MM.1S (cell line): ENCODE results near the gene LRPPRC.
"Not testable (repeated sequence)": the region's sequence is repeated elsewhere in the genome, so short reads cannot be mapped to it uniquely, and the experiment has no call there.

Experiments
- DNase-seq: peaks from one replicate; pipeline ENCODE4 v3.0.0-alpha.2; 2015
- H2AFZ ChIP-seq: fragments of 300-600 bp; sonication (generic); 2 replicates; pipeline ENCODE4 v1.6.0; 2016; ENCODE audit warnings: antibody characterized with exemption, low read length
- H3F3A ChIP-seq: fragments of 300-600 bp; sonication (generic); 2 replicates; pipeline ENCODE4 v1.6.1; 2016; ENCODE audit warnings: mild to moderate bottlenecking, antibody characterized with exemption, low read length, moderate library complexity, mixed read lengths; ENCODE audit not compliant: insufficient read depth
- H3K27ac ChIP-seq: fragments of 300-600 bp; sonication (generic); 2 replicates; pipeline ENCODE4 v1.5.1; 2016; ENCODE audit warnings: mild to moderate bottlenecking, low read length
- H3K27me3 ChIP-seq: fragments of 300-600 bp; sonication (generic); replicated peaks from 2 replicates; pipeline ENCODE4 v1.6.0; 2016; ENCODE audit warnings: low read length; ENCODE audit not compliant: insufficient read depth
- H3K36me3 ChIP-seq: fragments of 300-600 bp; sonication (generic); replicated peaks from 2 replicates; pipeline ENCODE4 v1.6.1; 2016; ENCODE audit warnings: mild to moderate bottlenecking, low read length, mixed read lengths; ENCODE audit not compliant: insufficient read depth
- H3K4me1 ChIP-seq: fragments of 300-600 bp; sonication (generic); 2 replicates; pipeline ENCODE4 v1.6.1; 2016; ENCODE audit warnings: low read length, mixed read lengths
- H3K4me2 ChIP-seq: fragments of 300-600 bp; sonication (generic); 2 replicates; pipeline ENCODE4 v1.6.0; 2016; ENCODE audit warnings: low read depth, low read length
- H3K4me3 ChIP-seq: fragments of 300-600 bp; sonication (generic); 2 replicates; pipeline ENCODE4 v1.5.1; 2016; ENCODE audit warnings: low read length, mixed read lengths
- H3K79me2 ChIP-seq: fragments of 300-600 bp; sonication (generic); 2 replicates; pipeline ENCODE4 v1.6.1; 2016; ENCODE audit warnings: mixed run types, low read length, mixed read lengths
- H3K9ac ChIP-seq: fragments of 300-600 bp; sonication (generic); 2 replicates; pipeline ENCODE4 v1.6.1; 2016; ENCODE audit warnings: low read length, mixed read lengths
- H3K9me2 ChIP-seq: fragments of 300-600 bp; sonication (generic); replicated peaks from 2 replicates; pipeline ENCODE4 v1.6.1; 2016; ENCODE audit warnings: mild to moderate bottlenecking, low read length, mixed read lengths; ENCODE audit not compliant: insufficient read depth
- H3K9me3 ChIP-seq: fragments of 300-600 bp; sonication (generic); replicated peaks from 2 replicates; pipeline ENCODE4 v1.6.1; 2016; ENCODE audit warnings: mild to moderate bottlenecking, low read length, mixed read lengths; ENCODE audit not compliant: insufficient read depth
- H4K20me1 ChIP-seq: fragments of 300-600 bp; sonication (generic); 2 replicates; pipeline ENCODE4 v1.6.1; 2016; ENCODE audit warnings: mild to moderate bottlenecking, low read length, moderate library complexity, mixed read lengths; ENCODE audit not compliant: insufficient read depth
- CTCF ChIP-seq: fragments of 300-600 bp; sonication (generic); IDR thresholded peaks from 2 replicates; pipeline ENCODE4 v1.5.1; 2016; ENCODE audit warnings: antibody characterized with exemption, low read length, mixed read lengths
- EZH2 ChIP-seq: fragments of 300-600 bp; sonication (generic); optimal IDR thresholded peaks from 2 replicates; pipeline ENCODE3; 2017; ENCODE audit warnings: low read depth, mild to moderate bottlenecking, antibody characterized with exemption, low read length, mixed read lengths
- EZH2phosphoT487 ChIP-seq: fragments of 300-600 bp; sonication (generic); IDR thresholded peaks from 2 replicates; pipeline ENCODE4 v1.6.1; 2018; ENCODE audit warnings: antibody characterized with exemption, low read length

The LRPPRC gene

GRCh38 chr2:43924463-43924862 lies 71.3 kb downstream of the LRPPRC start:
- Histone ChIP-seq H2AFZ (no peak overlapping the region), H3K9me2 (no peaks in the 10 kb centered on the region), H3K4me2 (no peak overlapping the region), H3F3A (no peaks in the 10 kb centered on the region), H3K4me1 (no peaks in the 10 kb centered on the region), H3K36me3 (peaks cover 6% of the 10 kb centered on the region; the same call in 1 of the 2 replicates), H3K27me3 (no peaks in the 10 kb centered on the region), H3K27ac (no peak overlapping the region), H4K20me1 (no peaks in the 10 kb centered on the region), H3K9ac (no peak overlapping the region), H3K79me2 (no peaks in the 10 kb centered on the region), H3K4me3 (no peak overlapping the region), H3K9me3 (no peaks in the 10 kb centered on the region)
- TF ChIP-seq CTCF, result no peak
- no peak for TF ChIP-seq EZH2phosphoT487
- TF ChIP-seq EZH2, result no peak
- no peak for DNase-seq

GRCh38 chr2:43911136-43911790 lies 84.5 kb downstream of the LRPPRC start:
- H3K36me3 ChIP-seq, H3K79me2 ChIP-seq, H3K4me3 ChIP-seq, H3K4me2 ChIP-seq, H4K20me1 ChIP-seq, H3K27me3 ChIP-seq, H3K27ac ChIP-seq, H3K9me3 ChIP-seq, H3K9me2 ChIP-seq, H3F3A ChIP-seq, H3K9ac ChIP-seq, DNase-seq, H3K4me1 ChIP-seq, H2AFZ ChIP-seq: not testable (repeated sequence)

- no peak overlapping the region for H3K9ac ChIP-seq
- no peaks in the 10 kb centered on the region for H4K20me1 ChIP-seq
- H3K27ac ChIP-seq, result no peak overlapping the region
- no peaks in the 10 kb centered on the region for H3F3A ChIP-seq
- no peaks in the 10 kb centered on the region for H3K4me1 ChIP-seq
- H3K9me3 ChIP-seq, result no peaks in the 10 kb centered on the region
- H3K4me2 ChIP-seq, result no peak overlapping the region
- no peak for TF ChIP-seq EZH2phosphoT487
- TF ChIP-seq CTCF, result no peak
- no peak for TF ChIP-seq EZH2
- H2AFZ ChIP-seq, result no peak overlapping the region
- no peak for DNase-seq
- H3K36me3 ChIP-seq, result peaks cover 9% of the 10 kb centered on the region
- H3K27me3 ChIP-seq, result no peaks in the 10 kb centered on the region
- H3K4me3 ChIP-seq, result no peak overlapping the region
- H3K79me2 ChIP-seq, result no peaks in the 10 kb centered on the region
- no peaks in the 10 kb centered on the region for H3K9me2 ChIP-seq
These were observed 89.2 kb downstream of the LRPPRC start for GRCh38 chr2:43906448-43907109.

- H4K20me1 ChIP-seq, result no peaks in the 10 kb centered on the region
- no peak overlapping the region for H3K4me3 ChIP-seq
- H3K27ac ChIP-seq, result no peak overlapping the region
- H2AFZ ChIP-seq, result no peak overlapping the region
- DNase-seq, result no peak
- no peaks in the 10 kb centered on the region for H3K79me2 ChIP-seq
- no peak for TF ChIP-seq EZH2
- TF ChIP-seq EZH2phosphoT487, result no peak
- no peak for TF ChIP-seq CTCF
- H3K9ac ChIP-seq, result no peak overlapping the region
- H3F3A ChIP-seq, result no peaks in the 10 kb centered on the region
- H3K9me3 ChIP-seq, result no peaks in the 10 kb centered on the region
- peaks cover 9% of the 10 kb centered on the region for H3K36me3 ChIP-seq
- H3K4me2 ChIP-seq, result no peak overlapping the region
- H3K4me1 ChIP-seq, result no peaks in the 10 kb centered on the region
- H3K9me2 ChIP-seq, result no peaks in the 10 kb centered on the region
- H3K27me3 ChIP-seq, result no peaks in the 10 kb centered on the region
These were observed 89.9 kb downstream of the LRPPRC start for GRCh38 chr2:43905871-43906270.
